HG02885 (cell line): ENCODE measurements around the gene DENND1B.
A peak's percentile ranks its signal among the peaks of the same experiment; 100 is the strongest.
"Not testable (repeated sequence)": the region's sequence is repeated elsewhere in the genome, so short reads cannot be mapped to it uniquely, and the experiment has no call there.

Experiments
- ATAC-seq: cut with Tn5 transposase; IDR thresholded peaks from one replicate; pipeline ENCODE4 v1.9.1; 2021; ENCODE audit warnings: mild to moderate bottlenecking; ENCODE audit not compliant: unreplicated experiment, poor library complexity

Gene DENND1B

DNA sequence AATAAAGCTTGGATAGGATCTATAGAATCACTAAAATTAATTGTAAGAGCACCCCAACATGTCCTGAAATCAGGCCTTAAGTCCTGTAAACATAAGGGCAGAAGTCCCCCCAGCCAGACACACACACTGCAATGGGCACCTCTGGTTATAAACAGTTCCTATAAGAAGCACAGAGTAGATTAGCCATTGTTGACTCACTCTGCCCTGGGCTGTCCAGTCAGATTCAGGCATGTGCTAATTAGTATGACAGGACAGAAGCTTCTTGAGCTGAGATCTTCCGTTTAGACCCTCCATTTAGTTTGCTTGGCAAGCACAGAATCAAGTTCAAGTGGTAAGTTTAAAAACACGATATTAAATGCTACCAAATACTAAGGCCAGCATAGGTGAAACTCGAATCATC, 11.8 kb upstream of the DENND1B start:
- ATAC-seq = no peak

- ATAC-seq = no peak
Measured at GRCh38 chr1:197786280-197786679, 11.0 kb upstream of the DENND1B start.

DNA sequence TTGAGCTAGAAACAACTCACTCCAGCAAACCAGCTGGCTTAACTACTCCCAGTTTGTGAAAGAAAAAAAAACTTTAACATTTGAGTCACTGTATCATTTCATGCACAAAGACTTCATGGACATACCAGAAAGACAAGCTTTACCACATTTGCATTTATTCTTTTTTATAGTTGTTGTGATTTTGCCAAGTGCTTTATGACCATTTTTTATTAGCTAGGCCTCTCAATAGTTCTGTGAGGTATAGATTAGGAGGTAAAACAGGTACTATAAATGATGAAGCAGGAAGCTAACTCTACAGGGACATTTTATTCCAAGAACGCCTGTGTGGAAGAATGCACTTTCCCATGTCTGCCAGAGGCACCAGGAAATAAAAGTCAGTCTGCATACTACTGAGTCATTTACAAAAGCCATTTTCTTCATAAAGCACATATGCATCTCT, 8.2 kb upstream of the DENND1B start:
- ATAC-seq = no peak

- no peak for ATAC-seq
Measured at GRCh38 chr1:197782722-197783360, 7.6 kb upstream of the DENND1B start.

DNA sequence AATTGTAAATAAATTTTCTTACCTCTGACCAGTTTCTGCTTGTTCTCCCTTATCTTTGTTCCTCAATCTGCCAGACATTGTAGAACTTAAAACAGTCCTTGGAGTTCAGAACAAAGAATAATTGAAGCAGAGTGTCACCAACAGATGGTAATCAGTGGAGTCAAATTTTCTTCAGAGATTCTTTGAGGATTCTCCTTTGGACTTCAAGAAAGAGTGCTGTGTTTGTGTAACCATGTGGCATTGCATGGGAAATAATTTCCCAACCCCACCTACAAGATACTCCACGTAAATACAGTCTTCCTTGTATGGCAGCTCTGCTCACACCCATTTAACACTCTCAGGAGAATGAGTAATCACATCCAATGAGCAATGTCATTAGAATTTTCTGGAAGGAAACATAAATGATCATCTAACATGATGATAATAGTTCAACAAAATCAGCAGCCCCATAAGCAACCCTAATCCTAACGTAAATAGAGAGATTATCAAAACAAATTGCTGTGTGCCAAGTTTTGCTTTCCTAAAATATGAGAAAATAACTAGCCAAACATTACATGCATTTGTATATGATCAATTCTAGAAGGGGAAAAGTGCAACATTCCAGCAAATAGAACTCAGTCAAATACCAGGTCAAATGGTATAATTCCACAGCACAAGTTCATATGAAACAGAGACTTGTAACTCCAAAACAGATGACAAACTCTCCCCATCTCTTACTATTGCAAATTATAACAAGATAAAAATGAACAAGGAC, 6.9 kb upstream of the DENND1B start:
- no peak for ATAC-seq

DNA sequence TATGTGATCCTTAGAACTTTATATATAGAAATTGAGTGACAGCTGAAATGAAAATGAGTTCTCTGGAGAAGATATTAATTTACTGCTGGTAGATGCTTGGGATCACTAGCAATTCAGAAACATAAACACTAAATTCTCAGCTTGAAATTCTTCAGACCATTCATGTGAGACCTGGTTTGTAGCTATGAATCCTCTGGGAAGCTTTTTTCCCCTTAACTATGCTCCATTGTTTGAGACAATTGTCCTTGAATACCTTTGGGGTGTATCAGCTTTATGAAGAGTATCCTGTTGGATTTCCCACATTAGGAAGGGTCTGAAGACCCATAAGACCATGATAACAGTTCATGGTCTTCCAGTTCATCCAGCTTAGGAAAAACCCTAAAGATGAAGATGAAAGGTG, 4.6 kb upstream of the DENND1B start:
- ATAC-seq = no peak

GRCh38 chr1:197778366-197778945, 3.2 kb upstream of the DENND1B start:
- ATAC-seq = no peak

DNA sequence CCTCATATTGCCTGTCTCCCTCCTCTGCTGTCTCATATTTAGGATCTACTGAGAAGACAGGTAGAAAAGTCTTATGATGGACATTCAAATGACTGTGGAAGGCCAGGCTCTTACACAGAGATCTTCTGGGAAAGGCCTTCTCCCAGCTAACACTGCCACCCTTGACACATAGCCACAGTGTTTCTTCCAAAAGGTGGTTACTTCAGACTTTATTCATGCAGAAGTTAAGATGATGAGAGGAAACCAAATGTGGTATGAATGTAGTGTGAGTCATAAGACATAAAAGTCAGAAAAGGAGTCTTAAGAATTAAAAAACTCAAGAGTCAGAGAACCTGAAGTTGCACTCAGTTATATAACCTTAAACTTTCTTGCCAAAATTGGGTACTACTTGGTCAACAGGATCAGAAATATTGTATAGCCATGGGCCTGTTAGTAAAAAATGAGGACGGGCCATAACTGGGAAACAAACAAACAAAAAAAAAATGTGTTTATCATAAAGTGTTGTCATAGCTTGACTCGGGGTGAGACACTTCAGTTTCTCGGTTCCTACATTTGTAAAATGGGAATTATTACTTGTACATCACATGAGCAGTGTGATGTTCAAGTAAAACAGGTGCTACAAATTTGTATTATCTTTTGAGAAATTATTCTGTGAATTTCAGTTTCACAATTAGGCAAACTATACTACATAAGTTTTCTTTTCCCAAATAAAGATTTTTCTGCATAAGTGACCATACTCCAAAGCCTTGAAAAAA, 1.2 kb upstream of the DENND1B start:
- ATAC-seq = peak; percentile 37

- ATAC-seq = peak; percentile 38
Measured at GRCh38 chr1:197774466-197775281, 606 bp downstream of the DENND1B start.

DNA sequence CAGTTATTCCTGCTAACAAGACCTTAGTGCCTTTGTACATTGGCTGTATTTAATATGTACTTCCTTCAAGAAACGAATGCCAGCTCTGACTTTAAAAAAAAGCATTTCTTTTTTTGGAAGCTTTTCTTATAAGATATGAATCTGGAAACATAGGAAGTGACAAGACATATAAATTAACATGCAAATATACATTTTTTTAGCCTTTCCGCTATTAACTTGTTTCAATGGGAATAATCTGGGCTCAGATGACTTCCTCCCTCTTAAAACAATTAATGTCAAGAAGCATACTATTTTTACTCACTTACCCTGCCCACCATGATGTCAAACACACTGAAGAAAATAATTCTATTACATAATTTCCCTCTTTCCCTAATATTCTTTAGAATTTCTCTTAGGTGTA, 1.4 kb downstream of the DENND1B start:
- no peak for ATAC-seq

DNA sequence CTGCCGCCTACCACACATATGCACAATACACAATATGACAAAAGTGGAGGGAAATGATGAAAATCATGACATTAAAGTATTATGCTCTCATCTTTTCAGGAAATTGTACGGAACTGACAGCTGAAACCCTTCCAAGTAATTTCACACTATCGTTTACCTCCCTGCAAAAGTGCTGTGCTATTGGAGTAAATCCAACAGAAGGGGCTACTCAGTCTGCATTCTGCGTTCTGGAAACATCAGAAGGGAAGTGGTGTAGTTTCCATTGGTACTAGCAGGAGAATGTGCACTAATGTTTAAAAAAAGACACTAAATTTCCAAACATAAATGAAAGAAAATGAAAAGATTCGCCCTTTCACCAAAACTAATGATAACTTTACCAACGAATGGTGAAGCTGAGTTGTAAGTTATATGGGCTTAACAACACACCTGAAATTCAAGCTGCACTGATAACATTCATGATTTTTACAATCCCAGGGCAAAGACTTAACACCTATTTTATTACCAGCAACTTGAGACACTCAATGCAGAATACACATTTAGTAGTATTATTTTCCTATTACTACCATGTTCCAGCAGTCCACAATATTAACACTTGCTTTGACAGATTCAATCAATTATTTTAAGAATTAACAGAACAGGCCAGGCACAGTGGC, 3.2 kb downstream of the DENND1B start:
- ATAC-seq = no peak

DNA sequence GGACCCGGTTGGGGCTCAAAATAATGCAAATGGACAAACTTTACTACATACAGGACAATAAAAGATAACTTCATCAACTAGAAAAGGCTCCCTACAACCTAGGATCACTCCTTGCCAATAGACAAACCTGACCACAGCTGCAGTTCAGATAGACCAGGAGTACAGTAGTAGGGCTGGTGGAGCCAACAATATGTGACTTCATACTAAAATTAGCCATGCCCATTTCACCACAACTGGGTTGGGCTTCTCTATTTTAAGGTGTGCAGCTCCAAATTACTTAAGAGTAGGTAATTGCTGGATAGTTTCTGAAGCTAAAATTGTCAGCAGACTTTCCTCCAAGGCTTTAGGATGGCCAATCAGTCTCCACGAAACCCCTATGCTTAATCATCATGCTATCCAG, 3.9 kb downstream of the DENND1B start:
- ATAC-seq = no peak

DNA sequence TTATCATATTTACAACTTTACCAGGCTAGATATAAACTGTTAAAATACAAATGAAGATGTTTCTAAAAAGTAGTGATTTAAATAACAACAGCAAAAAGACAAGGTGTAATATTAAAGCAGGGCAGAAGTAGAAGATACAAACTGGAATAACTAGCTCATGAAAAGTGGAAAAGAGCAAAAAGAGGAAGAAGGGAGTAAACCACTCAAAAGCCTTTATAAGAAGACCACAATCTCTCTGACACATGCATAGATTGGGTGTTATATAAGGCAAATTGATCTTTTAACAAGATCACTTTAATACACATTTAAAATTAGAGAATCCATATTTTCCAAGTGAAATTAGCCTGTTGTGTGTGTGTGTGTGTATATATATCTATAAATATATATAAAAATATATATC, 5.0 kb downstream of the DENND1B start:
- ATAC-seq = no peak

DNA sequence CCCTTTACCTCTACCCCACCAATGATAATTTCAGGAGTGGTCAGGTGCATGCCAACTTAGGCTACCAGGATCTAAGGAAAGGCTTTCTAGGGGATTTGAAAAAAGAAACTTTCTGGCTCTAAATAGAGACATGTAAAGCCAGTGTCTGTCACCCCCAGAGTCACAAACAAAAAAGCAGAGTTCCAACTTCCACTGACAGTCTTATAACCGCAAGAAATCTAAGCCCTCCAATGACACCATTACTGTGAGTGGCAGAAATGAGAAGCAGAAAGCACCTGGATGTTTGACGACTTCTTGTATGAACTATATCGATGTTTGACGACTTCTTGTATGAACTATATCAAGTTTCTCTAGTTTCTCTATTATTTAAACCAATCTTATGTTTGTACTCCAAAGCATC, 6.0 kb downstream of the DENND1B start:
- ATAC-seq = no peak

DNA sequence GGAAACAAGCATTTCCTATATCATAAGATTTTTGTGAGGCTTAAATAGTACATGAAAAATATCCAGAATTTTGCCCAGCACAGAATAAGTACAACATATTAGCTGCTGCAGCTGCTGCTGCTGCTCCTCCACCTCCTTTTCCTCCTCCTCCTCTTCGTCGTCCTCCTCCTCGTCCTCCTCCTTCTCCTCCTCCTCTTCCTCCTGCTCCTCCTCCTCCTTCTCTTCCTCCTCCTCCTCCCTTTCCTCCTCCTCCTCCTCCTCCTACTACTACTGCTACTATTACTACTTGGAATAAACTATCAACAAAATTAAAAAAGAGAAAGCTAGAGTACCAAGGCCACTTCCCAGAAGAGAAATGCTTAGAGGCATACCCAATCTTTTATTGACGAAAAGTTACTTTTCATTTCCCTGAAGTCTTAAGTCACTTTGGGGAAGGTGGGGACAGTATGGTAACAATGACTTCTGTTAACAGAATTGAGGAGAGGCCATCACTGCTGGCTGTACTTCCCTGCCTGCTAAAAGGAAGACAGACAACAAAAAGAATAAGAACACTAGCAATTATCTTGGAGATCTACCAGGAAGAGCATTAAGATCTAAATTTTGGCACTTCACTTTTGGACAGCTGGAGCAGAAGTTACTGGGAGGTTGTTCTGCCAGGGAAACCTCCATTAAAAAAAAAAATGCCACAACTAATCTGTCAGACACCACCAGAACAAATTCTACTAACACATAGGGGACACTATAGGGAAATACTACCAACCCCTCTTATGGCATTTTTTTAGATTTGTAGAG, 7.1 kb downstream of the DENND1B start:
- ATAC-seq = no peak

GRCh38 chr1:197763769-197764168, 11.5 kb downstream of the DENND1B start:
- ATAC-seq = no peak

DNA sequence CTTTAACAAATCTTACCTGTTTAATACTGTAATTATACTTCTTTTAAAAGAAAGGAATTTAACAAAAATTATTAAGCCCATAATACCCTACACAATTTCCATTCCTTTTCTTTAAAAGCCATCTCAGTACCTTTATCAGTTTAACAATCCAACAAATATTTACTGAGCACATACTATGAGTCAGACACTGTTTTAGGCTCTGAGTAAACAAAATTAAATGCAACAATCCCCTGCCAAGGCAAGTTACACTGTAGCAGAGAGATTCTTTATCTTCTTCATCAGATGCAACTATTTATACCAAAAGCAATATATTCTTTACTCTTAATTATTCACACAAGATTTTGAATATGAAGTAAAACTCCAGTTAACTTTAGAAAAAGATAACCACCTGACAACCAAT, 12.0 kb downstream of the DENND1B start:
- no peak for ATAC-seq

DNA sequence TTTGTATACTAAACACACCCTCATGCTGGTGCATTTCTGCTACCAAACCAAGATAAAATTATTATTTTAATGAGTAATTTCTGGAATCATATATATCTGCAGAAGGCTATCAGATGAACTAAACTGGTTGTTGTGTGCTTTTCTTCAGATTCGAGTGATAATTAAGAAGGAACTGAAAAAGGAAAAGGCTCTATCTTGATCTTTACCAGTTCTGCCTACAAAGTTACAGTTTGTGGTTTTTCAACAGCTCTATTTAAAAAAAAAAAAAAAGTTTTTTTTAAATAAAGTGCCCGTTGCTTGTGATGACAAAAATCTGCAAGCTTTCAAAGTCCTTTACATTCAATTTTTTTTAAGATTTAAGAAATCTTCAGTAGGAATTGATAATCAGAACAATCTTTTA, 13.6 kb downstream of the DENND1B start:
- ATAC-seq = peak; percentile 82

DNA sequence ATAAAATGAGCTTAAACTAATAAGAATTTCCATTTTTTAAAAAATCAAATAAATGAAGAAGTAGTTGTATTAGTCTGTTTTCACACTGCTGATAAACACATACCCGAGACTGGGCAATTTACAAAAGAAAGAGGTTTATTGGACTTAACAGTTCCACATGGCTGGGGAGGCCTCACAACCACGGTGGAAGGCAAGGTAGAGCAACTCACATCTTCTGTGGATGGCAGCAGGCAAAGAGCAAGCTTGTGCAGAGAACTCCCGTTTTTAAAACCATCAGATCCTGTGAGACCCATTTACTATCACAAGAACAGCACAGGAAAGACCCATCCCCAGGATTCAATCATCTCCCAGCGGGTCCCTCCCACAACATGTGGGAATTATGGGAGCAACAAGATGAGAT, 19.7 kb downstream of the DENND1B start:
- not testable (repeated sequence) for ATAC-seq
